MM.1S (cell line): ENCODE data around the gene UACA.

Source experiments
- DNase-seq: peaks from one replicate; pipeline ENCODE4 v3.0.0-alpha.2; 2015
- H2AFZ ChIP-seq: fragments of 300-600 bp; sonication (generic); 2 replicates; pipeline ENCODE4 v1.6.0; 2016; ENCODE audit warnings: antibody characterized with exemption, low read length
- H3F3A ChIP-seq: fragments of 300-600 bp; sonication (generic); 2 replicates; pipeline ENCODE4 v1.6.1; 2016; ENCODE audit warnings: mild to moderate bottlenecking, antibody characterized with exemption, low read length, moderate library complexity, mixed read lengths; ENCODE audit not compliant: insufficient read depth
- H3K27ac ChIP-seq: fragments of 300-600 bp; sonication (generic); 2 replicates; pipeline ENCODE4 v1.5.1; 2016; ENCODE audit warnings: mild to moderate bottlenecking, low read length
- H3K27me3 ChIP-seq: fragments of 300-600 bp; sonication (generic); replicated peaks from 2 replicates; pipeline ENCODE4 v1.6.0; 2016; ENCODE audit warnings: low read length; ENCODE audit not compliant: insufficient read depth
- H3K36me3 ChIP-seq: fragments of 300-600 bp; sonication (generic); replicated peaks from 2 replicates; pipeline ENCODE4 v1.6.1; 2016; ENCODE audit warnings: mild to moderate bottlenecking, low read length, mixed read lengths; ENCODE audit not compliant: insufficient read depth
- H3K4me1 ChIP-seq: fragments of 300-600 bp; sonication (generic); 2 replicates; pipeline ENCODE4 v1.6.1; 2016; ENCODE audit warnings: low read length, mixed read lengths
- H3K4me2 ChIP-seq: fragments of 300-600 bp; sonication (generic); 2 replicates; pipeline ENCODE4 v1.6.0; 2016; ENCODE audit warnings: low read depth, low read length
- H3K4me3 ChIP-seq: fragments of 300-600 bp; sonication (generic); 2 replicates; pipeline ENCODE4 v1.5.1; 2016; ENCODE audit warnings: low read length, mixed read lengths
- H3K79me2 ChIP-seq: fragments of 300-600 bp; sonication (generic); 2 replicates; pipeline ENCODE4 v1.6.1; 2016; ENCODE audit warnings: mixed run types, low read length, mixed read lengths
- H3K9ac ChIP-seq: fragments of 300-600 bp; sonication (generic); 2 replicates; pipeline ENCODE4 v1.6.1; 2016; ENCODE audit warnings: low read length, mixed read lengths
- H3K9me2 ChIP-seq: fragments of 300-600 bp; sonication (generic); replicated peaks from 2 replicates; pipeline ENCODE4 v1.6.1; 2016; ENCODE audit warnings: mild to moderate bottlenecking, low read length, mixed read lengths; ENCODE audit not compliant: insufficient read depth
- H3K9me3 ChIP-seq: fragments of 300-600 bp; sonication (generic); replicated peaks from 2 replicates; pipeline ENCODE4 v1.6.1; 2016; ENCODE audit warnings: mild to moderate bottlenecking, low read length, mixed read lengths; ENCODE audit not compliant: insufficient read depth
- H4K20me1 ChIP-seq: fragments of 300-600 bp; sonication (generic); 2 replicates; pipeline ENCODE4 v1.6.1; 2016; ENCODE audit warnings: mild to moderate bottlenecking, low read length, moderate library complexity, mixed read lengths; ENCODE audit not compliant: insufficient read depth
- CTCF ChIP-seq: fragments of 300-600 bp; sonication (generic); IDR thresholded peaks from 2 replicates; pipeline ENCODE4 v1.5.1; 2016; ENCODE audit warnings: antibody characterized with exemption, low read length, mixed read lengths
- EZH2 ChIP-seq: fragments of 300-600 bp; sonication (generic); optimal IDR thresholded peaks from 2 replicates; pipeline ENCODE3; 2017; ENCODE audit warnings: low read depth, mild to moderate bottlenecking, antibody characterized with exemption, low read length, mixed read lengths
- EZH2phosphoT487 ChIP-seq: fragments of 300-600 bp; sonication (generic); IDR thresholded peaks from 2 replicates; pipeline ENCODE4 v1.6.1; 2018; ENCODE audit warnings: antibody characterized with exemption, low read length

The UACA gene

DNA sequence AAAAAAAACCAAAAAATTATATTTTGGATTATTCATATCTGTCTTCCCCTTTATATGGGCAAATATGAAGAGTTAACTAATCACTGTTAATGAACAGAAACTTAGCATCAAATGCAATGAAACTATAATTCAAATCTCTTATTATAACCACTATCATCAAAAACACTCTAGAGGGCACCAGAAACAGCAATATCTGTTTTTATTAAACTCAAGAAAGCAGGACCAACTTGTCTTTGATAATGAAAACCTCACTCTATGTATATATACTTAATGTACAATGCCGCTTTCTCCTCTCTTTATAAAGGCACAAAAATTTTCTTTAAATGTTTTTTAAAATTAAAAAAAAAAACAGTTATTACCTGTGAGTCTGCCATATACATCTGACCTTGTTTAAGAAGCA lies 92.7 kb downstream of the UACA start:
- no peak overlapping the region for H3K9ac ChIP-seq
- no peaks in the 10 kb centered on the region for H3K9me3 ChIP-seq
- no peak overlapping the region for H3K27ac ChIP-seq
- no peak overlapping the region for H3K4me3 ChIP-seq
- no peaks in the 10 kb centered on the region for H4K20me1 ChIP-seq
- H3K4me1 ChIP-seq: peaks cover 40% of the 10 kb centered on the region
- H3K36me3 ChIP-seq: no peaks in the 10 kb centered on the region
- H3F3A ChIP-seq: peaks cover 21% of the 10 kb centered on the region
- no peak overlapping the region for H3K4me2 ChIP-seq
- no peak overlapping the region for H2AFZ ChIP-seq
- no peak for DNase-seq
- no peaks in the 10 kb centered on the region for H3K79me2 ChIP-seq
- no peaks in the 10 kb centered on the region for H3K9me2 ChIP-seq
- 0 out of 2 replicates have a peak, but pooled peaks cover 9% of the 10 kb centered on the region for H3K27me3 ChIP-seq
- TF ChIP-seq CTCF (peak; percentile 29), EZH2phosphoT487 (no peak)

- Histone ChIP-seq H3K9ac (no peak overlapping the region), H3K4me1 (peaks cover 40% of the 10 kb centered on the region), H3K9me3 (no peaks in the 10 kb centered on the region), H3K27me3 (0 out of 2 replicates have a peak, but pooled peaks cover 9% of the 10 kb centered on the region), H3F3A (peaks cover 21% of the 10 kb centered on the region), H2AFZ (no peak overlapping the region), H3K79me2 (no peaks in the 10 kb centered on the region), H3K4me2 (no peak overlapping the region), H3K4me3 (no peak overlapping the region), H3K27ac (no peak overlapping the region), H4K20me1 (no peaks in the 10 kb centered on the region), H3K9me2 (no peaks in the 10 kb centered on the region), H3K36me3 (no peaks in the 10 kb centered on the region)
- DNase-seq: no peak
- TF ChIP-seq EZH2phosphoT487 (no peak), EZH2 (no peak), CTCF (no peak)
Measured at GRCh38 chr15:70669966-70670658, 93.2 kb downstream of the UACA start.

GRCh38 chr15:70669006-70669602 lies 94.3 kb downstream of the UACA start:
- peak; percentile 87 for DNase-seq
- 0 out of 2 replicates have a peak, but pooled peaks cover 9% of the 10 kb centered on the region for H3K27me3 ChIP-seq
- H3K27ac ChIP-seq: peak overlapping the region; percentile 62; the same call in 1 of the 2 replicates
- H3K79me2 ChIP-seq: no peaks in the 10 kb centered on the region
- H3K9me2 ChIP-seq: no peaks in the 10 kb centered on the region
- H3K9ac ChIP-seq: peak overlapping the region; percentile 32; the same call in 1 of the 2 replicates
- H3K4me2 ChIP-seq: peak overlapping the region; percentile 56
- no peaks in the 10 kb centered on the region for H3K36me3 ChIP-seq
- H3K4me3 ChIP-seq: no peak overlapping the region
- peaks cover 21% of the 10 kb centered on the region for H3F3A ChIP-seq
- no peaks in the 10 kb centered on the region for H3K9me3 ChIP-seq
- peaks cover 40% of the 10 kb centered on the region for H3K4me1 ChIP-seq
- H2AFZ ChIP-seq: peak overlapping the region; percentile 39
- no peak for TF ChIP-seq EZH2
- no peak for TF ChIP-seq EZH2phosphoT487
- TF ChIP-seq CTCF: no peak
- no peaks in the 10 kb centered on the region for H4K20me1 ChIP-seq
